ENCODE results near the gene ADPRH. TPM values are rescaled to one million over a fixed set of nuclear protein-coding genes. Genes with fewer than 3 reads are reported as not detected.

Gene ADPRH
- total RNA-seq, 1 experiment from 2014 or later = 3.6 TPM

- H3K4me1 Mint-ChIP-seq = peaks cover 4% of the 10 kb centered on the region
- DNase-seq (ENCODE audit: low spot score) (no peak), ATAC-seq (no peak)
- H3K27ac Mint-ChIP-seq = no peak overlapping the region
- H3K4me3 Mint-ChIP-seq = no peak overlapping the region
- TF ChIP-seq ZNF416 (CRISPR knock-in tag; IDR thresholded peaks at IDR 0.05) (no peak), HMGXB4 (CRISPR knock-in tag; IDR thresholded peaks at IDR 0.05) (no peak), SOX15 (CRISPR knock-in tag; IDR thresholded peaks at IDR 0.05) (no peak), AFF4 (CRISPR knock-in tag; IDR thresholded peaks at IDR 0.05; ENCODE audit: borderline replicate concordance) (no peak), NR3C1 (CRISPR knock-in tag; conservative IDR thresholded peaks at IDR 0.05; ENCODE audit: low read depth) (no peak), GABPB1 (CRISPR knock-in tag; IDR thresholded peaks at IDR 0.05) (no peak), TEAD4 (CRISPR knock-in tag; IDR thresholded peaks at IDR 0.05) (no peak), ATF6 (CRISPR knock-in tag; IDR thresholded peaks at IDR 0.05) (no peak), STAT6 (CRISPR knock-in tag; conservative IDR thresholded peaks at IDR 0.05; ENCODE audit: low read depth) (no peak), CDX4 (CRISPR knock-in tag; IDR thresholded peaks at IDR 0.05; ENCODE audit: borderline replicate concordance) (no peak), JAZF1 (CRISPR knock-in tag; IDR thresholded peaks at IDR 0.05) (no peak), NR2C2 (CRISPR knock-in tag; IDR thresholded peaks at IDR 0.05) (no peak), SP1 (CRISPR knock-in tag; conservative IDR thresholded peaks at IDR 0.05) (no peak), ERG (CRISPR knock-in tag; IDR thresholded peaks at IDR 0.05) (no peak)
- POLR2A ChIA-PET = no interaction called here
- CTCF ChIA-PET = no interaction called here
- no peaks in the 10 kb centered on the region for H3K36me3 Mint-ChIP-seq
- H3K9me3 Mint-ChIP-seq = no peaks in the 10 kb centered on the region
- H3K27me3 Mint-ChIP-seq (ENCODE audit: low read depth) = no peaks in the 10 kb centered on the region; the same call in 1 of the 2 replicates
Measured at GRCh38 chr3:119596398-119596797, 17.1 kb downstream of the ADPRH start.
